ENCODE data around the gene NLRP1.
A peak's percentile ranks its signal among the peaks of the same experiment; 100 is the strongest.

The NLRP1 gene

GRCh38 chr17:5584383-5585286 lies at the start of gene NLRP1:
Gene NLRP1 (minus strand): TSS chr17:5584509. CDS start chr17:5583957, 552 bp downstream.
- Histone ChIP-seq H3K4me3 (ENCODE audit: low read length) (peak within 1 kb of the TSS; percentile 74), H3K79me2 (ENCODE audit: low read length) (no peaks in the 10 kb centered on the region), H4K20me1 (ENCODE audit: insufficient read depth, low read length) (no peaks in the 10 kb centered on the region), H2AFZ (ENCODE audit: low read depth, low read length) (peak within 1 kb of the TSS; percentile 61), H3K9me3 (ENCODE audit: insufficient read depth, low read length) (no peaks in the 10 kb centered on the region), H3K27ac (ENCODE audit: low read length) (no peak within 1 kb of the TSS), H3K27me3 (ENCODE audit: low read depth, low read length) (no peaks in the 10 kb centered on the region), H3K4me1 (ENCODE audit: low read length) (peaks cover 23% of the 10 kb centered on the region), H3K4me2 (ENCODE audit: low read length) (peak within 1 kb of the TSS; percentile 58), H3K36me3 (replicated peaks; ENCODE audit: low read depth, low read length) (no peaks in the 10 kb centered on the region), H3K9ac (ENCODE audit: low read length) (peak within 1 kb of the TSS; percentile 36)
- no peak for TF ChIP-seq EZH2phosphoT487 (IDR thresholded peaks at IDR 0.05; ENCODE audit: low read depth)
- TF ChIP-seq CTCF (IDR thresholded peaks at IDR 0.05; ENCODE audit: low read depth, low read length) = no peak

- H2AFZ ChIP-seq (ENCODE audit: low read depth, low read length) = no peak overlapping the region
- H3K27me3 ChIP-seq (ENCODE audit: low read depth, low read length) = peaks cover 10% of the 10 kb centered on the region; the same call in 1 of the 2 replicates
- H3K9ac ChIP-seq (ENCODE audit: low read length) = no peak overlapping the region
- no peak overlapping the region for H3K4me2 ChIP-seq (ENCODE audit: low read length)
- no peaks in the 10 kb centered on the region for H3K4me1 ChIP-seq (ENCODE audit: low read length)
- H4K20me1 ChIP-seq (ENCODE audit: insufficient read depth, low read length) = no peaks in the 10 kb centered on the region
- TF ChIP-seq EZH2phosphoT487 (IDR thresholded peaks at IDR 0.05; ENCODE audit: low read depth) (no peak), CTCF (IDR thresholded peaks at IDR 0.05; ENCODE audit: low read depth, low read length) (no peak)
- no peaks in the 10 kb centered on the region for H3K79me2 ChIP-seq (ENCODE audit: low read length)
- no peaks in the 10 kb centered on the region for H3K36me3 ChIP-seq (replicated peaks; ENCODE audit: low read depth, low read length)
- H3K27ac ChIP-seq (ENCODE audit: low read length) = no peak overlapping the region
- H3K9me3 ChIP-seq (ENCODE audit: insufficient read depth, low read length) = no peaks in the 10 kb centered on the region
- H3K4me3 ChIP-seq (ENCODE audit: low read length) = no peak overlapping the region
Observed at GRCh38 chr17:5631958-5632590, 47.8 kb upstream of the NLRP1 start.

- H3K36me3 ChIP-seq (replicated peaks; ENCODE audit: low read depth, low read length) = no peaks in the 10 kb centered on the region
- peaks cover 10% of the 10 kb centered on the region; the same call in 1 of the 2 replicates for H3K27me3 ChIP-seq (ENCODE audit: low read depth, low read length)
- H4K20me1 ChIP-seq (ENCODE audit: insufficient read depth, low read length) = no peaks in the 10 kb centered on the region
- H3K4me3 ChIP-seq (ENCODE audit: low read length) = no peak overlapping the region
- no peaks in the 10 kb centered on the region for H3K9me3 ChIP-seq (ENCODE audit: insufficient read depth, low read length)
- no peak overlapping the region for H2AFZ ChIP-seq (ENCODE audit: low read depth, low read length)
- no peaks in the 10 kb centered on the region for H3K4me1 ChIP-seq (ENCODE audit: low read length)
- no peaks in the 10 kb centered on the region for H3K79me2 ChIP-seq (ENCODE audit: low read length)
- no peak for TF ChIP-seq EZH2phosphoT487 (IDR thresholded peaks at IDR 0.05; ENCODE audit: low read depth)
- TF ChIP-seq CTCF (IDR thresholded peaks at IDR 0.05; ENCODE audit: low read depth, low read length) = no peak
- no peak overlapping the region for H3K9ac ChIP-seq (ENCODE audit: low read length)
- H3K4me2 ChIP-seq (ENCODE audit: low read length) = no peak overlapping the region
- H3K27ac ChIP-seq (ENCODE audit: low read length) = no peak overlapping the region
Observed at GRCh38 chr17:5630434-5630833, 46.1 kb upstream of the NLRP1 start.

- Histone ChIP-seq H3K27me3 (ENCODE audit: low read depth, low read length) (peaks cover 13% of the 10 kb centered on the region; the same call in 1 of the 2 replicates), H3K9me3 (ENCODE audit: insufficient read depth, low read length) (no peaks in the 10 kb centered on the region), H3K4me1 (ENCODE audit: low read length) (no peaks in the 10 kb centered on the region), H3K9ac (ENCODE audit: low read length) (no peak overlapping the region), H3K27ac (ENCODE audit: low read length) (no peak overlapping the region), H3K79me2 (ENCODE audit: low read length) (no peaks in the 10 kb centered on the region), H3K4me3 (ENCODE audit: low read length) (no peak overlapping the region), H3K36me3 (replicated peaks; ENCODE audit: low read depth, low read length) (no peaks in the 10 kb centered on the region), H4K20me1 (ENCODE audit: insufficient read depth, low read length) (no peaks in the 10 kb centered on the region), H3K4me2 (ENCODE audit: low read length) (no peak overlapping the region), H2AFZ (ENCODE audit: low read depth, low read length) (no peak overlapping the region)
- TF ChIP-seq EZH2phosphoT487 (IDR thresholded peaks at IDR 0.05; ENCODE audit: low read depth) = no peak
- TF ChIP-seq CTCF (IDR thresholded peaks at IDR 0.05; ENCODE audit: low read depth, low read length) = no peak
Observed at GRCh38 chr17:5629128-5629527, 44.8 kb upstream of the NLRP1 start.

All from OCI-LY3 (cell line).